ENCODE measurements around the gene RAD23A. TPM values are rescaled to one million over a fixed set of nuclear protein-coding genes. Genes with fewer than 3 reads are reported as not detected.
"Not testable (repeated sequence)": the region's sequence is repeated elsewhere in the genome, so short reads cannot be mapped to it uniquely, and the experiment has no call there.

RAD23A gene
- total RNA-seq, 3 donors from 2014 or later = 65.9 to 84.3 (median 66.5) TPM

- Histone ChIP-seq H3K4me1 (peaks cover 0 to 8% of the 10 kb centered on the region in 2 donors), H3K27me3 (no peaks in the 10 kb centered on the region), H3K36me3 (peaks cover 17% of the 10 kb centered on the region), H3K9me3 (no peaks in the 10 kb centered on the region), H3K4me3 (no peak overlapping the region), H3K27ac (no peak overlapping the region)
- no peak for DNase-seq (ENCODE audit: low spot score in 2 of 2)
- no peak for TF ChIP-seq CTCF (IDR thresholded peaks at IDR 0.05)
- TF ChIP-seq POLR2AphosphoS5 (IDR thresholded peaks at IDR 0.05) = no peak
- no peak for TF ChIP-seq POLR2A (IDR thresholded peaks at IDR 0.05)
- intact Hi-C loops (cut with DNase I; ENCODE audit: low total_unique reads) = no loop called here
Measured at GRCh38 chr19:12949363-12950283, 4.0 kb downstream of the RAD23A start.

GRCh38 chr19:12952050-12952449, 6.4 kb downstream of the RAD23A start:
- Histone ChIP-seq H3K36me3 (peaks cover 17% of the 10 kb centered on the region), H3K27ac (peak overlapping the region in 1 of 2 donors; percentile 15)
- H3K4me1 ChIP-seq; intact Hi-C loops (cut with DNase I; ENCODE audit: low total_unique reads); H3K4me3 ChIP-seq; DNase-seq (ENCODE audit: low spot score in 2 of 2); H3K9me3 ChIP-seq; H3K27me3 ChIP-seq: not testable (repeated sequence)

GRCh38 chr19:12952488-12953137, 7.0 kb downstream of the RAD23A start:
- peaks cover 17% of the 10 kb centered on the region for H3K36me3 ChIP-seq
- H3K9me3 ChIP-seq = no peaks in the 10 kb centered on the region
- no peak for DNase-seq (ENCODE audit: low spot score in 2 of 2)
- H3K27me3 ChIP-seq = no peaks in the 10 kb centered on the region
- peak overlapping the region in 1 of 2 donors; percentile 15 for H3K27ac ChIP-seq
- TF ChIP-seq POLR2A (IDR thresholded peaks at IDR 0.05) = no peak
- no peak for TF ChIP-seq CTCF (IDR thresholded peaks at IDR 0.05)
- TF ChIP-seq POLR2AphosphoS5 (IDR thresholded peaks at IDR 0.05) = no peak
- intact Hi-C loops (cut with DNase I; ENCODE audit: low total_unique reads) = no loop called here
- peaks cover 6 to 7% of the 10 kb centered on the region in 2 donors for H3K4me1 ChIP-seq
- no peak overlapping the region for H3K4me3 ChIP-seq

GRCh38 chr19:12953138-12953798, 7.6 kb downstream of the RAD23A start:
- TF ChIP-seq POLR2A (IDR thresholded peaks at IDR 0.05) = no peak
- TF ChIP-seq CTCF (IDR thresholded peaks at IDR 0.05) = no peak
- TF ChIP-seq POLR2AphosphoS5 (IDR thresholded peaks at IDR 0.05) = no peak
- DNase-seq (ENCODE audit: low spot score in 2 of 2) = no peak
- intact Hi-C loops (cut with DNase I; ENCODE audit: low total_unique reads) = no loop called here
- Histone ChIP-seq H3K9me3 (no peaks in the 10 kb centered on the region), H3K27ac (peak overlapping the region in 1 of 2 donors; percentile 61), H3K27me3 (no peaks in the 10 kb centered on the region), H3K36me3 (peaks cover 17% of the 10 kb centered on the region), H3K4me1 (peaks cover 6 to 7% of the 10 kb centered on the region in 2 donors), H3K4me3 (no peak overlapping the region)

GRCh38 chr19:12953799-12954611, 8.3 kb downstream of the RAD23A start:
- intact Hi-C loops (cut with DNase I; ENCODE audit: low total_unique reads) = no loop called here
- H3K27ac ChIP-seq = peak overlapping the region in 1 of 2 donors; percentile 61
- peaks cover 10% of the 10 kb centered on the region for H3K36me3 ChIP-seq
- H3K9me3 ChIP-seq = no peaks in the 10 kb centered on the region
- DNase-seq (ENCODE audit: low spot score in 2 of 2) = no peak
- H3K27me3 ChIP-seq = no peaks in the 10 kb centered on the region
- H3K4me3 ChIP-seq = no peak overlapping the region
- H3K4me1 ChIP-seq = peaks cover 6 to 7% of the 10 kb centered on the region in 2 donors
- no peak for TF ChIP-seq POLR2A (IDR thresholded peaks at IDR 0.05)
- no peak for TF ChIP-seq POLR2AphosphoS5 (IDR thresholded peaks at IDR 0.05)
- no peak for TF ChIP-seq CTCF (IDR thresholded peaks at IDR 0.05)

Measured in breast epithelium (tissue), 4 donors.